Progenitor cell of endocrine pancreas (in vitro differentiated cells): ENCODE results near the gene RANBP3. TPM values are rescaled to one million over a fixed set of nuclear protein-coding genes. Genes with fewer than 3 reads are reported as not detected.
"Not testable (repeated sequence)": the region's sequence is repeated elsewhere in the genome, so short reads cannot be mapped to it uniquely, and the experiment has no call there.

Experiments used
- DNase-seq: peaks from one replicate; pipeline ENCODE4 v3.0.0; 2021; ENCODE audit warnings: low spot score; ENCODE audit not compliant: unreplicated experiment
- H3K27ac Mint-ChIP-seq: 2 replicates; pipeline ENCODE4 v1.8.0; 2021; ENCODE audit warnings: mild to moderate bottlenecking, moderate library complexity, mixed read lengths
- H3K27me3 Mint-ChIP-seq: 2 replicates; pipeline ENCODE4 v1.8.0; 2021; ENCODE audit warnings: mixed read lengths
- H3K36me3 Mint-ChIP-seq: 2 replicates; pipeline ENCODE4 v1.8.0; 2022; ENCODE audit warnings: mixed read lengths; ENCODE audit not compliant: insufficient read depth
- H3K4me1 Mint-ChIP-seq: 2 replicates; pipeline ENCODE4 v1.8.0; 2021; ENCODE audit warnings: low read depth, mixed read lengths
- H3K4me3 Mint-ChIP-seq: 2 replicates; pipeline ENCODE4 v1.8.0; 2021; ENCODE audit warnings: low read depth, mild to moderate bottlenecking, moderate library complexity, mixed read lengths
- H3K9me3 Mint-ChIP-seq: 2 replicates; pipeline ENCODE4 v1.8.0; 2021; ENCODE audit warnings: low read depth, mixed read lengths
- total RNA-seq: library from RNA; stranded (reverse); gene quantifications from 2 replicates; pipeline ENCODE4 v1.2.1, GENCODE V29; 2021
- TF ChIP-seq, protein P1 (sequence below): fragments of 200-600 bp; sonication (generic); IDR thresholded peaks from one replicate; pipeline ENCODE4 v1.5.0; 2021; ENCODE audit warnings: antibody characterized with exemption, mild to moderate bottlenecking; ENCODE audit not compliant: unreplicated experiment

The RANBP3 gene
- total RNA-seq, 1 donor from 2014 or later, result 106 TPM

DNA sequence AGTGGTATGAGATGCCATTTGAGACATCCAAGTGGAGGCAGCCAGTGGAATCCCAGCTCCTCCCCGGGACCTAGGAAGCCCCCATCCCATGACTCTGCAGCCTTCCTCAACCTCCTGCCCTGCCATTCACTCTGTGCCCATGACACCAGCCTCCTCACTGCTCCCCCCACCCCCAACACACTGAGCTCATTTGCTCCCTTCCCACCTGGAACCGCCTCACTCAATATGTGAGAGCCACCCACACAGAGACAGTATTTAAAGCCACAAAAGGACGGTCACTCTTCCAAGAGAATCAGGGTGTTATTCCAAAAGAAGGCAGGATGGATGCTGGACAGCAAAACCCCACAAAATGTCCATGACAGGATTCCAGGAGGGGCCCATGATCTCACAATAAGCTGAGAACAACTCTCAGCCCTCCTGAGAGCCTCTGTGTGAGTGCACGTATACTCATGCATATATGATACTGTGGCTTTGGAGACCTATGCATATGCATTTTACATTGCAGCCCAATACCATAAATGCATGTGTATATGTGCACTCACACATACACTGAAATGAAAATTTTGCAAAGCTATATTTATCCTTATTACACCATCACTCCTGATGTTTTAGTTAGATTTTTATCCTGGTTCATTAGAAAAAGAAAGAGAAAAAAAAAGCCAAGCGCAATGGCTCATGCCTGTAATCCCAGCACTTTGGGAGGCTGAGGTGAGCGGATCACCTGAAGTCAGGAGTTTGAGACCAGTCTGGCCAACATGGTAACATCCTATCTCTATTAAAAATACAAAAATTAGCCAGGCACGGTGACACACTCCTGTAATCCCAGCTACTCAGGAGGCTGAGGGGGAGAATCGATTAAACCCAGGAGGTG, 10.8 kb upstream of the RANBP3 start:
- Mint-ChIP-seq H3K9me3 (no peaks in the 10 kb centered on the region), H3K27me3 (no peaks in the 10 kb centered on the region), H3K36me3 (peaks cover 2% of the 10 kb centered on the region), H3K4me1 (peaks cover 17% of the 10 kb centered on the region), H3K4me3 (no peak overlapping the region), H3K27ac (no peak overlapping the region)
- TF ChIP-seq, protein P1, sequence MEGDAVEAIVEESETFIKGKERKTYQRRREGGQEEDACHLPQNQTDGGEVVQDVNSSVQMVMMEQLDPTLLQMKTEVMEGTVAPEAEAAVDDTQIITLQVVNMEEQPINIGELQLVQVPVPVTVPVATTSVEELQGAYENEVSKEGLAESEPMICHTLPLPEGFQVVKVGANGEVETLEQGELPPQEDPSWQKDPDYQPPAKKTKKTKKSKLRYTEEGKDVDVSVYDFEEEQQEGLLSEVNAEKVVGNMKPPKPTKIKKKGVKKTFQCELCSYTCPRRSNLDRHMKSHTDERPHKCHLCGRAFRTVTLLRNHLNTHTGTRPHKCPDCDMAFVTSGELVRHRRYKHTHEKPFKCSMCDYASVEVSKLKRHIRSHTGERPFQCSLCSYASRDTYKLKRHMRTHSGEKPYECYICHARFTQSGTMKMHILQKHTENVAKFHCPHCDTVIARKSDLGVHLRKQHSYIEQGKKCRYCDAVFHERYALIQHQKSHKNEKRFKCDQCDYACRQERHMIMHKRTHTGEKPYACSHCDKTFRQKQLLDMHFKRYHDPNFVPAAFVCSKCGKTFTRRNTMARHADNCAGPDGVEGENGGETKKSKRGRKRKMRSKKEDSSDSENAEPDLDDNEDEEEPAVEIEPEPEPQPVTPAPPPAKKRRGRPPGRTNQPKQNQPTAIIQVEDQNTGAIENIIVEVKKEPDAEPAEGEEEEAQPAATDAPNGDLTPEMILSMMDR, result no peak
- no peak for DNase-seq

DNA sequence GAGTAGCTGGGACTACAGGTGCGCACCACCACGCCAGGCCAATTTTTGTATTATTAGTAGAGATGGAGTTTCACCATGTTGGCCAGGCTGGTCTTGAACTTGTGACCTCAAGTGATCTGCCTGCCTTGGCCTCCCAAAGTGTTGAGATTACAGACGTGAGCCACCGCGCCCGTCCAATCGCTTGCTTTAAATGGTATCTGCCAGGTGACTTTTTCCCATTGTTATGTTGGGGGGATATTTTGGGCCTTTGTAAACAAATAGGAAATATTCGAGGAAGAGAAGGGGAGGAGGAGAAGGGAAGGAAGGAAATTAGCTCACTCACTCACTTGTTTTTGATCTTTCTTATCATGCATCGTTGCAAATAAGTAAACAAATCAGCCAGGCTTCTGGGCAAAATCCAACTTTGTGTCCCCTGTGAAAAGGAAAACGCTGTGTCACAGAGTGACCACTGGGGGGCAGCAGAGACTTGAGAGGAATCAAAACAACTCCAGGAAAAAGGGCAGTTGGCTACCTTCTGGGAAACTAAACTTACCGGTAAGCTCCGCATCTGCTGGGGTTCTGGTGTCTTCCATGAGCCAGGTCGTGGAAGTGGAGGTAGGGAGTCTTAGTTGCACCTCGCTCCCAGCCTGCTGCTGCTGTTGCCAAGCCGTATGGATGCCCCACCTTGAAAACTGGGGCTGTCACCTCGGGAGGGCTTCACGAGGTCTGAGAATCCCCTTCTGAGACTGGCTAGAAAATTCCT, 9.3 kb upstream of the RANBP3 start:
- H3K27me3 Mint-ChIP-seq, result no peaks in the 10 kb centered on the region
- H3K9me3 Mint-ChIP-seq, result no peaks in the 10 kb centered on the region
- DNase-seq, result peak; percentile 77
- TF ChIP-seq, protein P1, result peak; percentile 93
- H3K36me3 Mint-ChIP-seq, result peaks cover 1% of the 10 kb centered on the region
- peak overlapping the region; percentile 57 for H3K27ac Mint-ChIP-seq
- H3K4me1 Mint-ChIP-seq, result peaks cover 20% of the 10 kb centered on the region
- H3K4me3 Mint-ChIP-seq, result no peak overlapping the region

DNA sequence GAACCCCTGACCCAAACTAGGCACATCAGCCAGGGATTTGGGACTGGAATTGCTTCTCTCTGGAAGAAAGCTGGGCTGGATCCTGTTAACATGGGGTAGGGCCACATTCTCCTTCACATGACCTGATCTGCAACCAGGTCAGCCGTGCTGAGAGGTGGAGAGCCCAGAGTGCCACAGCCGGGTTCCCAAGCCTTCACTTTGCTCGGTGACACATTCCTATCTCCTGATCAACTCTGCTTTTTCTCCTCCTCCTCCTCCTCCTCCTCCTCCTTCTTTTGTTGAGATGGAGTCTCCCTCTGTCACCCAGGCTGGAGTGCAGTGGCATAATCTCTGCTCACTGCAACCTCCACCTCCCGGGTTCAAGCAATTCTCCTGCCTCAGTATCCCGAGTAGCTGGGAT, 7.9 kb upstream of the RANBP3 start:
- not testable (repeated sequence) for H3K36me3 Mint-ChIP-seq, H3K27me3 Mint-ChIP-seq, DNase-seq, H3K4me3 Mint-ChIP-seq, H3K27ac Mint-ChIP-seq, H3K9me3 Mint-ChIP-seq
- peaks cover 20% of the 10 kb centered on the region for H3K4me1 Mint-ChIP-seq

DNA sequence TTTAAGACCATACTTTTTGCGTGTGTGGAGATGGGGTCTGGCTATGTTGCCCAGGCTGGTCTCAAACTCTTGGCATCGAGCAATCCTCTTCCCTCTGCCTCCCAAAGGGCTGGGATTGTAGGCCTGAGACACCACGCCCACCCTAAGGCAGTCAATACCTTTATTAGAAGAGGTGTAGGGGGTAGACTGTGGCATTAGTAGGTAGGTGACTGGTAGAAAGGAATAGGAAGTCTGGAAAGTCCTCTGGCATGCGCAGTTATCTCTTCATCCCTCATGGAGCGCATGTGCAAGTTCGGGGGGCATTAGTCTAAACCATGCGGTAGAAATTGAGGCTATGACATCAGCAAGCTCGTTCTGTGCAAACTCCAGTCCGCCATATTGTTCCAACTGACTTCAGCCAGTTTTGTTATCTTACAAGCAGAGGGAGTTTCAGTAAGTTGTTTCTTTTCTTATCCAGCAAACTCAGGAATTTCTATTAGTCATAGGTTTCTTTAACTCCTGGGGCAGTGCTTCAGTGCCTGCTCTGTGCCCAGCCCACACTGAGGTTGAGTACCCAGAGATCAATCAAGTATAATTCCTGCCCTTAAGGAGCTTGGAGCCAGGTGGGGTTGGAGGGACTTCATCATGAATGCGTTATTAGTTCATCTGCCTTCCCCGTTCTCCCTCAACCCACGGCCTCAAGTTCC, 7.3 kb upstream of the RANBP3 start:
- TF ChIP-seq, protein P1, result no peak
- Mint-ChIP-seq H3K27me3 (no peaks in the 10 kb centered on the region), H3K9me3 (no peaks in the 10 kb centered on the region), H3K36me3 (peaks cover 1% of the 10 kb centered on the region), H3K4me3 (no peak overlapping the region), H3K4me1 (peaks cover 21% of the 10 kb centered on the region), H3K27ac (peak overlapping the region; percentile 86)
- DNase-seq, result no peak

DNA sequence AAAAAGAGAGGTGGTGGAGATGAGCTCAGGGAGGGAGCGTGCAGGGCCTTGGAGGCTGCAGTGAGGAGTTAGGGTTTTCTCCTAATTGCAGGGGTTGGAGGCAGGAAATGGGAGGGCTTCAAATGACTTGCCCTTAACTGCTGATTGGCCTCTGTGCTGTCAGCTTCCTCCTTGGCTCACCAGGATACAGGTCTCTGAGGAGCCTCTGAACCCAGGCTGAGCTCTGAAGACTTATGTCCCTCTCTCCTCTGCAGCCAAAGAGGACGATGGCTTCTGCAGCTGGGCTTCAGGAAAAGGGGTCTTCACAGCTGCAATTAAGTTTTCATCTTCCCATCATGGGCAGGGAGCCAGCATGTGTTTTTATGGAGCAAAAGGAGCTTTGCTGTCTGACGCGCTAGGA, 6.7 kb upstream of the RANBP3 start:
- no peaks in the 10 kb centered on the region for H3K36me3 Mint-ChIP-seq

More for the DNA sequence above, 6.7 kb upstream of the RANBP3 start:
- Mint-ChIP-seq H3K9me3 (no peaks in the 10 kb centered on the region), H3K4me1 (peaks cover 20% of the 10 kb centered on the region), H3K27me3 (no peaks in the 10 kb centered on the region), H3K4me3 (no peak overlapping the region), H3K27ac (peak overlapping the region; percentile 73)
- DNase-seq, result no peak
- TF ChIP-seq, protein P1, result no peak
